Sigmoid colon (tissue), 4 donors: Measurements from ENCODE around the gene SSPN.

Experiments
- CTCF ChIP-seq, 4 experiments: fragments of 450-650 bp in 3 of 4; fragments of 200-600 bp in 1 of 4; IDR thresholded peaks; one replicate each; pipeline ENCODE4 v1.5.1; 2016 to 2019; ENCODE audit warnings: antibody characterized with exemption in 4 of 4, mild to moderate bottlenecking in 3 of 4, moderate library complexity in 2 of 4
- EP300 ChIP-seq, 4 donors: sonication (generic); formaldehyde crosslinking; IDR thresholded peaks; one replicate each; pipeline ENCODE4 v1.6.1; 2017; ENCODE audit warnings: antibody characterized with exemption in 4 of 4
- POLR2A ChIP-seq, 2 donors: fragments of 450-650 bp; IDR thresholded peaks; one replicate each; pipeline ENCODE4 v1.6.1; 2016; ENCODE audit warnings: antibody characterized with exemption in 2 of 2, mild to moderate bottlenecking in 2 of 2, moderate library complexity in 2 of 2

- TF ChIP-seq CTCF (IDR thresholded peaks at IDR 0.05), result no peak
- no peak for TF ChIP-seq POLR2A (IDR thresholded peaks at IDR 0.05)
- no peak for TF ChIP-seq EP300 (IDR thresholded peaks at IDR 0.05)
Observed at GRCh38 chr12:26193539-26193938, 1.8 kb upstream of the SSPN start.
